SK-N-MC (cell line): ENCODE results near the gene SHROOM3.

Source experiments
- EZH2 ChIP-seq: fragments of 200-600 bp; sonication (generic); IDR thresholded peaks from one replicate; pipeline ENCODE4 v1.6.1; 2017; ENCODE audit warnings: antibody characterized with exemption
- FOXP2 ChIP-seq: optimal IDR thresholded peaks from 2 replicates; pipeline ENCODE3; 2011; ENCODE audit warnings: mild to moderate bottlenecking, moderate library complexity; ENCODE audit not compliant: insufficient read depth; ENCODE audit errors: extremely low read length, control extremely low read depth
- POLR2AphosphoS5 ChIP-seq: IDR thresholded peaks from 2 replicates; pipeline ENCODE4 v1.6.1; 2012; ENCODE audit warnings: mild to moderate bottlenecking, low read depth, low read length, borderline replicate concordance

DNA sequence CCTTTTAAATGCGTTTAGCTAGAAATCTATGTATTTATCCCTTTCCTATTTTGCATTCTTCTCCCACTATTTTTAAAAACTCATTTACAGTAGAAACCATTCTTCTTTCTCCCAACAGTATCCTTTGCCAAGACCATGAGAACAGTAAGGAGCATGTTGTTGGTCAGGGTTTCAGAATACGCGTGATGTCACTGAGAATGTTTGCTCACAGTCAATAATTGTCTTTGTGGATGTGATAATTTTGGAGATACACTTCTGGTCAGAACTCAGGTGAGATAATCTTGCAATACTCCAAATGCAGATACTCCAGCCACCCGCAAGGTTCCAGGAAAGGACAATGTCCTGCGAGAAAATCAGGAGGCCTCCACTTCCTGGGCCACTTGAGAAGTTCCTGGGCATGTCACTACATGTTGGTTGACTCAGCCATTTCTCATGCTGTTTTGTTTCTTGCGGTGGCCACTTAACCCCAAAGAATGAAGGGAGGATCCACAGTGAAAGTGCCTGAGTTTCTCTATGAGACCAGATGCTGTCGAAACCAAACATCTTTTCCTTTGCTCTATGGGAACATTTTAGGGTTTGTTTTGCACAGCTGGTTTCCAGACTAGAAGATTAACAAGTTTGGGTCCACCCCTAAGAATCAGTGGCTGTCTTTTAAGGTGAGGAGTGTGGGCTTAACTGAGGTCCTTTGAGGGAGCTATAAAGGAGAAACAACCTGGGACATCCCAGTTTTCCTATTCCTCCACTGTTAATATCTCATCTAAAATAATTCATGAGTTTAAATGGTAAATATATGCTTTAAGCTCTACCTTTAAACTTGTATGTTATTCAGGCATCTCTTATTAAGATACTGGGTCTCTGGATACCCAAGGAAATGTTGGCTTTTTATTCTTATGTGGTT, 346.9 kb downstream of the SHROOM3 start:
- TF ChIP-seq POLR2AphosphoS5 (no peak), EZH2 (no peak), FOXP2 (no peak)
